HEK293T (cell line): Measurements from ENCODE around the gene TMEM131.
A peak's percentile ranks its signal among the peaks of the same experiment; 100 is the strongest.

ENCODE experiments used
- CTCF ChIA-PET: fragments of 350-600 bp; formaldehyde crosslinking; extraction: SDS; loops from one replicate; lab custom pipeline; 2021; ENCODE audit warnings: antibody characterized with exemption, inconsistent platforms; lab: Yijun Ruan, JAX
- POLR2A ChIA-PET: fragments of 350-600 bp; formaldehyde crosslinking; extraction: SDS; loops from one replicate; lab custom pipeline; 2020; ENCODE audit warnings: antibody characterized with exemption, inconsistent platforms; lab: Yijun Ruan, JAX
- DNase-seq: peaks from one replicate; pipeline ENCODE4 v3.0.0; 2012; ENCODE audit warnings: mixed read lengths; ENCODE audit errors: extremely low spot score
- ARNT ChIP-seq: fragments of 450-650 bp; IDR thresholded peaks from 2 replicates; pipeline ENCODE4 v1.6.1; 2017; ENCODE audit warnings: mild to moderate bottlenecking
- BHLHE40 ChIP-seq: fragments of 450-650 bp; IDR thresholded peaks from 2 replicates; pipeline ENCODE4 v1.6.1; 2016; ENCODE audit warnings: mild to moderate bottlenecking, moderate library complexity, borderline replicate concordance
- CTBP1 ChIP-seq: fragments of 450-650 bp; IDR thresholded peaks from 2 replicates; pipeline ENCODE4 v1.6.1; 2016; ENCODE audit warnings: borderline replicate concordance
- ELF4 ChIP-seq: fragments of 450-650 bp; IDR thresholded peaks from 2 replicates; pipeline ENCODE4 v1.6.1; 2017; ENCODE audit warnings: antibody characterized with exemption
- FOXK2 ChIP-seq: fragments of 450-650 bp; IDR thresholded peaks from 2 replicates; pipeline ENCODE4 v1.6.1; 2016; ENCODE audit warnings: mild to moderate bottlenecking
- FOXM1 ChIP-seq: fragments of 450-650 bp; IDR thresholded peaks from 2 replicates; pipeline ENCODE4 v1.6.1; 2017; ENCODE audit warnings: mild to moderate bottlenecking, borderline replicate concordance
- HDGF ChIP-seq: fragments of 450-650 bp; IDR thresholded peaks from 2 replicates; pipeline ENCODE4 v1.6.1; 2017; ENCODE audit warnings: antibody characterized with exemption, borderline replicate concordance
- L3MBTL2 ChIP-seq: fragments of 450-650 bp; conservative IDR thresholded peaks from 2 replicates; pipeline ENCODE4 v1.6.1; 2016; ENCODE audit warnings: mild to moderate bottlenecking
- LEF1 ChIP-seq: fragments of 450-650 bp; IDR thresholded peaks from 2 replicates; pipeline ENCODE4 v1.6.1; 2017; ENCODE audit warnings: mild to moderate bottlenecking, borderline replicate concordance
- NFRKB ChIP-seq: fragments of 450-650 bp; IDR thresholded peaks from 2 replicates; pipeline ENCODE4 v1.6.1; 2016; ENCODE audit warnings: mild to moderate bottlenecking, moderate library complexity
- SP1 ChIP-seq: fragments of 450-650 bp; IDR thresholded peaks from 2 replicates; pipeline ENCODE4 v1.6.1; 2017
- SUZ12 ChIP-seq: fragments of 450-650 bp; IDR thresholded peaks from 2 replicates; pipeline ENCODE4 v1.6.1; 2016; ENCODE audit warnings: mild to moderate bottlenecking
- TARDBP ChIP-seq: fragments of 450-650 bp; IDR thresholded peaks from 2 replicates; pipeline ENCODE4 v1.6.1; 2016
- ZNF384 ChIP-seq: fragments of 450-650 bp; IDR thresholded peaks from 2 replicates; pipeline ENCODE4 v1.6.1; 2016
- TF ChIP-seq, protein P1 (sequence below): fragments of 450-650 bp; IDR thresholded peaks from 2 replicates; pipeline ENCODE4 v1.6.1; 2016

Gene TMEM131

DNA sequence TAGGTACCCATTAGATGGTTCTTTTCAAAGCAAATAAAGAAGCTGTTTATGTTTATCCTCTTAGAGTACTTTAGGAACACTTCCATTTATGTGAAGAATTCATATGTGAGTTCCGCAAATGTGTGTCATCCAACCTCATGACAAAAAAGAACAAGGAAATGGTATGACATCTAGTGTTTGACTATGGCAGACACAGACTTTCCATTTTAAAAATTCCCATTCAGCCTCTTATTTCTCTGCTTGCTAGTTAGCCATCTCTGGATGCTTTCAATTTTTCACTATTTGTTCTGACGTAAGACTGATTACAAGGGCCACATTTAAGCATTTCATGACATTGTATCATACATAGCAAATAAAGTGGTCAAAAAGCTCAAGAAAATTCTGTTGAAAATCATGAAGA is 179.3 kb downstream of the TMEM131 start:
- TF ChIP-seq, protein P1, sequence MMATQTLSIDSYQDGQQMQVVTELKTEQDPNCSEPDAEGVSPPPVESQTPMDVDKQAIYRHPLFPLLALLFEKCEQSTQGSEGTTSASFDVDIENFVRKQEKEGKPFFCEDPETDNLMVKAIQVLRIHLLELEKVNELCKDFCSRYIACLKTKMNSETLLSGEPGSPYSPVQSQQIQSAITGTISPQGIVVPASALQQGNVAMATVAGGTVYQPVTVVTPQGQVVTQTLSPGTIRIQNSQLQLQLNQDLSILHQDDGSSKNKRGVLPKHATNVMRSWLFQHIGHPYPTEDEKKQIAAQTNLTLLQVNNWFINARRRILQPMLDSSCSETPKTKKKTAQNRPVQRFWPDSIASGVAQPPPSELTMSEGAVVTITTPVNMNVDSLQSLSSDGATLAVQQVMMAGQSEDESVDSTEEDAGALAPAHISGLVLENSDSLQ, result no peak
- TF ChIP-seq ELF4, result no peak
- TF ChIP-seq ARNT, result no peak
- TF ChIP-seq SP1, result no peak
- no peak for TF ChIP-seq FOXM1
- no peak for TF ChIP-seq TARDBP
- TF ChIP-seq HDGF, result no peak
- ChIA-PET CTCF (interaction anchor here (3.4 kb wide), 1 partner anchor 9 kb away, joined by 12 read pairs; no protein-coding TSS in a partner anchor), POLR2A (no interaction called here)
- DNase-seq, result no peak

DNA sequence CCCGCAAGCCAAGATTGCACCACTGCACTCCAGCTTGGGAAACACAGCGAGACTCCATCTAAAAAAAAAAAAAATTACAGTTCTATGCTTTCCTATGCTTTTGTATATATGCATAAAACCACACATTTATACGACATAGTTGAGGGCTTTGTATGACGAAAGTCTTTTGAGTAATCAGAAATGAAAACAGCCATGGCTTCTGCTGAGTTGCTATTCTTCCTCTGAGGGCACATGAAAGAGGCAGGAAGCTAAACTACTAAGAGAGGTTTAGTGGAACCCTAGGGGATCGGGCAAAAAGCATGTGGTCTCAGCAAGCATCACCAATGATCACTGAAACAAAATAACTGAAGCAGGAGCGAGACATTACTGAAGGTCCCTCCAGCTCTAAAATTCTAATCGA is 182.8 kb downstream of the TMEM131 start:
- TF ChIP-seq FOXM1 (no peak), HDGF (no peak), TARDBP (no peak), ELF4 (no peak), LEF1 (no peak)
- TF ChIP-seq, protein P1, result no peak
- DNase-seq, result no peak
- ChIA-PET POLR2A (no interaction called here), CTCF (no interaction called here)

DNA sequence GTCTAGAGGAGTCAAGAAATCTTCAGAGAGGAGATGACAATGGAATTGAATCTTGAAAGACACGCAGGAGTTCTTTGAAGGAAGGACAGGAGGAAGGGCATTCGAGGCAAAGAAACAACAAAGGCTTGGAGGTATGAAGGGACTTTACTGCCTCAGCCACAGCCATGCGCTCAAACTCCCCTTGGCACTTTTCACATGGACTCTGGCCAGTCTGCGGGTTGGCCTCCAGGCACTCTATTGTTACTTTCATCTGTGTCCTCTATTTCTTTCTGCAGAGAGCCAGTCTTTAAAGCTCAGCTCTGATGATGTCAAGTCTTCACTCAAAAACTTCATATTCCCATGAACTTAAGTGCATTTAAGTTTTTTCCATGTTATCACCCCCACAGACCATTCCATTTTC is 186.9 kb downstream of the TMEM131 start:
- no peak for TF ChIP-seq ZNF384
- POLR2A ChIA-PET, result no interaction called here
- DNase-seq, result no peak
- CTCF ChIA-PET, result interaction anchor here (0.6 to 0.7 kb wide), 2 partner anchors 9 to 32 kb away, joined by 3 read pairs; no protein-coding TSS in a partner anchor

DNA sequence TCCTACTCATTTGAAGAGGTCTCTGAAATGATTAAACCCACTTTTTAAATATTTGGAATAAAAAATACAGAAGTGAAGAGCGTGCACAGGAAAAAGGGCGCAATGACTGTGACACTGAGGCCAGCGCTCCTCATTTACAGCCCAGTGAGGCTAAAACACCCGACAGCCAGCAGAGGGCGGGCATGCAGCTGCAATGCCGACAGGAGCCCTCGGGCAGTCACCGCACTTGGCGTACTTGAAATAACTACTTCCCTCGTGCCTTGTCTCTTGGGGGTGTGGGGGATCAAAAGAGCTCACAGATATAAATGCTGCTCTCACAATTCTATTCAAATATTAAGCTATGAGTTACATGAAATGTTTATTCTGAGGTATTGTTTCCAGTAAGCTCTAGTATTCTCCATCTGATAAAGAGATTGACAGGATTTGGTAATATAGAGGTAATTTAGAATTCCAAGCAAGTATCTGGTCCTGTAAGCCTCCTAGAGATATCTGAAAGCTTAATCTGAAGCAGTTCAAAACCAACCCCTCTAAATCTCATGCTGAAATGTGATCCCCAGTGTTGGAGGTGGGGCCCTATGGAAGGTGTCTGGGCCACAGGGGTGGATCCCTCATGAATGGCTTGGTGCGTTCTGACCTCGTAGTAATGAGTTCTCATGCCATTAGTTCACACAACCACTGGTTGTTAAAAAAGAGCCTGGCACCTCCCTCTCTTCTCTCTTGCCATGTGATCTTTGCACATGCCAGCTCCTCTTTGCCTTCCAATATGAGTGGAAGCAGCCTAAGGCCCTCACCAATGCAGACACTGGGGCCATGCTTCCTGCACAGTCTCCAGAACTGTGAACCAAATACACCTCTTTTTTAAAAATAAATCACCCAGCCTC is 188.8 kb downstream of the TMEM131 start:
- no peak for TF ChIP-seq HDGF
- TF ChIP-seq ARNT, result no peak
- no peak for TF ChIP-seq L3MBTL2
- no peak for TF ChIP-seq SUZ12
- TF ChIP-seq ZNF384, result no peak
- peak; percentile 79 for DNase-seq
- CTCF ChIA-PET, result interaction anchor here (0.6 to 1.3 kb wide), 11 partner anchors 9 to 580 kb away, joined by 3 to 12 read pairs (median 3); no protein-coding TSS in a partner anchor
- POLR2A ChIA-PET, result interaction anchor here (0.6 kb wide), 1 partner anchor 45 kb away, joined by 3 read pairs; no protein-coding TSS in a partner anchor

DNA sequence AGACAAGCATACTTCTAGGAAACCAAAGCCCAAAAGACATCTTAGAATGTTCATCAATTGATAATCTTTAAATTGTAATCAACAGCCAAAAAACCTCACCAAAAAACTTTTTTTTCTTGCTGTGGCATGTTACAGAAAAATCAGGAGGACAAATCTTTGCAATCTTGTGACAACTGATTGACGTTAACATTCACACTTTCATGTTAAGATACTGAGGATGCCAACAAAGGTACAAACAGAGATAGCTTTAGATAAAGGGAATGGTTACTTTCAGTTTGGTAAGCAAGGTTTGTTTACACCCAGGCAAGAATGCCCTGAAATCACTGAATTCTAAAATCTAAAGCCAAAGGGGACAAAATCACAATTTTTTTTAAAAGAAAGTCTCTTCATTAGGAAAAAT is 190.0 kb downstream of the TMEM131 start:
- TF ChIP-seq SP1 (no peak), TARDBP (no peak), ARNT (no peak), LEF1 (no peak), FOXK2 (no peak), ELF4 (no peak)
- TF ChIP-seq, protein P1, result no peak
- CTCF ChIA-PET, result no interaction called here
- POLR2A ChIA-PET, result no interaction called here
- DNase-seq, result no peak

DNA sequence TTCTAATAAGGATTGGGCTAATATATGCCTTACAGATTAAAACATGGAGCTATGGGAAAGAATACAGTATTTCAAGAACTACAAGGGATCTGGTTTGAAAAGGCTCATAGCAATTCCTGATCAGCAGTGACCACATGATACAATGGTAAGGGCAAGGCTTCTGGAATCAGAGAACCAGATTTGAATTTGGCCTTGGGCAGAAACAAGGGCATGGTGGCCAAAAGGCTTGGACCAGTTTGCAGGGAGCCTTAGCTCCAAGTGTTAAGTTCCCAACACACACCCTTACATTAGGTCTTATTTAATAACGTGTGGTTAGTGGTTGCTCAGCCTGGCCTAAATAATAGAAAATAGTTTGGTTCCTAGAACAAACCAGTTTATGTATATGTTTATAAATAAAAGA is 194.7 kb downstream of the TMEM131 start:
- DNase-seq, result no peak
- ChIA-PET POLR2A (no interaction called here), CTCF (interaction anchor here (0.6 kb wide), 1 partner anchor 58 kb away, joined by 3 read pairs; no protein-coding TSS in a partner anchor)
- TF ChIP-seq FOXK2 (no peak), CTBP1 (no peak), LEF1 (no peak), ARNT (no peak)

DNA sequence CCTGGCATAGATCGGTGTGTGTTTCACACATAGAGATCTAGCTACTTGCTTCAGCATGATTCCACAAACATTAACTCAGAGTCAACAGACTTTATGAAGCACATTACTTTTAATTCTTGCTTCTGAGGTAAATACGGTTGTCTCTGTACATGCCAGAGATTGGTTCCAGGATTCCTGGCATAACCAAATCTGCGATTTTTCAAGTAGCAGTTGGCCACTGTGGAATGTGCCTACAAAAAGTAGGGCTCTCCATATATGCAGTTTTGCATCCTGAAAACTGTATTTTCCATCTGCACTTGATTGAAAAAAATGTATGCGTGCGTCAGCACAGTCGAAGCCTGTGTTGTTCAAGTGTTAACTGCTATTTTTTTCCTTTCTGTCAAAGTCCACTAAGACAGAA is 197.3 kb downstream of the TMEM131 start:
- POLR2A ChIA-PET, result no interaction called here
- CTCF ChIA-PET, result no interaction called here
- no peak for DNase-seq
- TF ChIP-seq CTBP1, result no peak
- TF ChIP-seq FOXK2, result no peak
- TF ChIP-seq, protein P1, result no peak
- no peak for TF ChIP-seq TARDBP
- no peak for TF ChIP-seq FOXM1
- no peak for TF ChIP-seq ELF4
- no peak for TF ChIP-seq L3MBTL2
- TF ChIP-seq ZNF384, result no peak
- TF ChIP-seq SP1, result no peak
- no peak for TF ChIP-seq BHLHE40
- no peak for TF ChIP-seq HDGF
- no peak for TF ChIP-seq NFRKB
- TF ChIP-seq ARNT, result no peak
